Natural killer cell (primary cell): ENCODE measurements around the gene STXBP3. TPM values are rescaled to one million over a fixed set of nuclear protein-coding genes. Genes with fewer than 3 reads are reported as not detected.

Experiments
- ATAC-seq, 3 donors: fragments of 150-1000 bp in 2 of 3; fragments of 200-7000 bp in 1 of 3; cut with Tn5 transposase; 1 replicate in 1 of 3; 2 replicates in 2 of 3; pipeline ENCODE4 v1.10.0; 2021; ENCODE audit warnings: mild to moderate bottlenecking in 2 of 3, moderate library complexity in 2 of 3
- DNase-seq, 2 donors: peaks; one replicate each; pipeline versions ENCODE4 v3.0.0 to v3.0.0-alpha.2; 2013 to 2021; ENCODE audit warnings: mixed read lengths in 1 of 2
- H3K27ac ChIP-seq: one replicate; pipeline ENCODE4 v1.5.1; 2013; ENCODE audit warnings: mild to moderate bottlenecking, low read length
- H3K27me3 ChIP-seq: one replicate; pipeline ENCODE4 v1.6.1; 2013; ENCODE audit warnings: low read length; ENCODE audit not compliant: control insufficient read depth, insufficient read depth
- H3K36me3 ChIP-seq: one replicate; pipeline ENCODE4 v1.6.1; 2013; ENCODE audit warnings: low read length; ENCODE audit not compliant: control insufficient read depth, insufficient read depth
- H3K4me1 ChIP-seq: one replicate; pipeline ENCODE4 v1.6.1; 2013; ENCODE audit warnings: low read length; ENCODE audit not compliant: control insufficient read depth, insufficient read depth
- H3K4me3 ChIP-seq: one replicate; pipeline ENCODE4 v1.5.1; 2013; ENCODE audit warnings: low read length
- H3K9me3 ChIP-seq: one replicate; pipeline ENCODE4 v1.6.1; 2013; ENCODE audit warnings: low read length; ENCODE audit not compliant: control insufficient read depth, insufficient read depth
- H3K27ac Mint-ChIP-seq, 2 donors: one replicate each; pipeline ENCODE4 v1.8.0; 2022; ENCODE audit warnings: mild to moderate bottlenecking in 2 of 2, mixed read lengths in 2 of 2, moderate library complexity in 1 of 2
- H3K27me3 Mint-ChIP-seq, 2 donors: one replicate each; pipeline ENCODE4 v1.8.0; 2022; ENCODE audit warnings: low read depth in 2 of 2, mixed read lengths in 2 of 2
- H3K36me3 Mint-ChIP-seq: one replicate; pipeline ENCODE4 v1.8.0; 2022; ENCODE audit warnings: mixed read lengths
- H3K4me1 Mint-ChIP-seq, 2 donors: one replicate each; pipeline ENCODE4 v1.8.0; 2022; ENCODE audit warnings: mixed read lengths in 2 of 2
- H3K4me3 Mint-ChIP-seq: one replicate; pipeline ENCODE4 v1.8.0; 2022; ENCODE audit warnings: mild to moderate bottlenecking, moderate library complexity, mixed read lengths
- H3K9me3 Mint-ChIP-seq, 2 donors: one replicate each; pipeline ENCODE4 v1.8.0; 2022; ENCODE audit warnings: mixed read lengths in 2 of 2
- WGBS: methylation state at CpG from one replicate; pipeline ENCODE4 v1.1.7; 2013; ENCODE audit warnings: missing lambda C conversion rate; ENCODE audit not compliant: insufficient coverage; 5-methylcytosine and 5-hydroxymethylcytosine counted together
- intact Hi-C: fragments of 100-400 bp; cut with micrococcal nuclease; formaldehyde crosslinking; loops from one replicate; pipeline ENCODE4 v1.14.2; 2022
- total RNA-seq, 4 donors: library from RNA; stranded (reverse); fragments of 120-200 nt in 1 of 4; gene quantifications; one replicate each; pipeline versions ENCODE4 v1.2.3 to v1.2.4, GENCODE V29; 2013 to 2022
- TF ChIP-seq, protein P1 (sequence below): fragments of 200-600 bp; IDR thresholded peaks from one replicate; pipeline ENCODE4 v1.8.0; 2022; ENCODE audit warnings: antibody characterized with exemption

Gene STXBP3
- total RNA-seq, 3 donors from 2014 or later (not counting 1 experiment from before 2014, with no cell fraction given): 63.1 to 71.4 (median 69.2) TPM

GRCh38 chr1:108832929-108833328 is 86.5 kb downstream of the STXBP3 start:
- Mint-ChIP-seq H3K9me3 (no peaks in the 10 kb centered on the region), H3K36me3 (no peaks in the 10 kb centered on the region), H3K27me3 (no peaks in the 10 kb centered on the region), H3K4me1 (peaks cover 14 to 16% of the 10 kb centered on the region in 2 donors), H3K4me3 (no peak overlapping the region), H3K27ac (no peak overlapping the region)
- ATAC-seq (no peak), DNase-seq (no peak)
- 86% methylated on average over 1 of the region's 2 CpGs for WGBS
- Histone ChIP-seq H3K27ac (no peak overlapping the region), H3K9me3 (no peaks in the 10 kb centered on the region), H3K36me3 (no peaks in the 10 kb centered on the region), H3K27me3 (no peaks in the 10 kb centered on the region), H3K4me1 (peaks cover 9% of the 10 kb centered on the region), H3K4me3 (no peak overlapping the region)
- intact Hi-C loops: no loop called here
- TF ChIP-seq, protein P1, sequence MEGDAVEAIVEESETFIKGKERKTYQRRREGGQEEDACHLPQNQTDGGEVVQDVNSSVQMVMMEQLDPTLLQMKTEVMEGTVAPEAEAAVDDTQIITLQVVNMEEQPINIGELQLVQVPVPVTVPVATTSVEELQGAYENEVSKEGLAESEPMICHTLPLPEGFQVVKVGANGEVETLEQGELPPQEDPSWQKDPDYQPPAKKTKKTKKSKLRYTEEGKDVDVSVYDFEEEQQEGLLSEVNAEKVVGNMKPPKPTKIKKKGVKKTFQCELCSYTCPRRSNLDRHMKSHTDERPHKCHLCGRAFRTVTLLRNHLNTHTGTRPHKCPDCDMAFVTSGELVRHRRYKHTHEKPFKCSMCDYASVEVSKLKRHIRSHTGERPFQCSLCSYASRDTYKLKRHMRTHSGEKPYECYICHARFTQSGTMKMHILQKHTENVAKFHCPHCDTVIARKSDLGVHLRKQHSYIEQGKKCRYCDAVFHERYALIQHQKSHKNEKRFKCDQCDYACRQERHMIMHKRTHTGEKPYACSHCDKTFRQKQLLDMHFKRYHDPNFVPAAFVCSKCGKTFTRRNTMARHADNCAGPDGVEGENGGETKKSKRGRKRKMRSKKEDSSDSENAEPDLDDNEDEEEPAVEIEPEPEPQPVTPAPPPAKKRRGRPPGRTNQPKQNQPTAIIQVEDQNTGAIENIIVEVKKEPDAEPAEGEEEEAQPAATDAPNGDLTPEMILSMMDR: no peak

- Histone ChIP-seq H3K9me3 (no peaks in the 10 kb centered on the region), H3K4me3 (no peak overlapping the region), H3K27ac (no peak overlapping the region), H3K4me1 (no peaks in the 10 kb centered on the region), H3K36me3 (no peaks in the 10 kb centered on the region), H3K27me3 (no peaks in the 10 kb centered on the region)
- WGBS: 73% methylated on average over 1 of the region's 1 CpG
- TF ChIP-seq, protein P1: no peak
- intact Hi-C loops: no loop called here
- DNase-seq (no peak), ATAC-seq (no peak)
- Mint-ChIP-seq H3K36me3 (no peaks in the 10 kb centered on the region), H3K27ac (no peak overlapping the region), H3K4me1 (no peaks in the 10 kb centered on the region), H3K4me3 (no peak overlapping the region), H3K9me3 (no peaks in the 10 kb centered on the region), H3K27me3 (peaks cover 0 to 9% of the 10 kb centered on the region in 2 donors)
Observed at GRCh38 chr1:108841703-108842102, 95.2 kb downstream of the STXBP3 start.

- 87% methylated on average over 3 of the region's 3 CpGs for WGBS
Observed at GRCh38 chr1:108842525-108843181, 96.2 kb downstream of the STXBP3 start.

More at GRCh38 chr1:108842525-108843181, 96.2 kb downstream of the STXBP3 start:
- Mint-ChIP-seq H3K36me3 (no peaks in the 10 kb centered on the region), H3K9me3 (no peaks in the 10 kb centered on the region), H3K27ac (no peak overlapping the region), H3K4me1 (no peaks in the 10 kb centered on the region), H3K4me3 (no peak overlapping the region), H3K27me3 (peaks cover 2 to 11% of the 10 kb centered on the region in 2 donors)
- intact Hi-C loops: no loop called here
- Histone ChIP-seq H3K27ac (no peak overlapping the region), H3K4me3 (no peak overlapping the region), H3K9me3 (no peaks in the 10 kb centered on the region), H3K36me3 (no peaks in the 10 kb centered on the region), H3K27me3 (no peaks in the 10 kb centered on the region), H3K4me1 (no peaks in the 10 kb centered on the region)
- no peak for DNase-seq
- no peak for ATAC-seq
- TF ChIP-seq, protein P1: no peak
